GM12875 (cell line): ENCODE data around the gene PPT2.
A peak's percentile ranks its signal among the peaks of the same experiment; 100 is the strongest.

Source experiments
- H3K4me3 ChIP-seq: one replicate; pipeline ENCODE4 v1.5.1; 2011; ENCODE audit warnings: low read depth, low read length, control low read depth
- TF ChIP-seq, protein P1 (sequence below): IDR thresholded peaks from 2 replicates; pipeline ENCODE4 v1.5.1; 2011; ENCODE audit warnings: low read depth, mild to moderate bottlenecking, control low read depth, inconsistent platforms, low read length, moderate library complexity, borderline replicate concordance; ENCODE audit not compliant: insufficient read depth

PPT2 gene

DNA sequence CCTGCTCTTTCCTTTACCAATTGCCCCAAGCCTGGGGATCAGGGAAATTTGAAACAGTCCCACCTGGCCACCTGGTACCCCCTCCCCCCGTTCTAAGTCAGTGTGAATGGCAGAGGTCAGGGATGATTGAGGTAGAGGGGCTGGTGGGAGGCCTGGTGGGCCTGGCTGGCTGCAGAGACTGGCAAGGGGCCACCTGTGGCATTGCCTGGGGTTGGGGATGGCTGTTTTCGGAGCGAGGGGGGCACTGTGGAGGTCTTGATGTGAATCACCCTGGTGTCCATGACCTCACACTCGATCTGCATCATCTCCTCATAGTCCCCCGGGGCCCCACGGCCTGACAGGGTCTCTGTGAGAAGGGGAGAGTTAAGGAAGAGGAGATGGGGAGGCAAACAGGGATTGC lies 38.3 kb upstream of the PPT2 start:
- no peak overlapping the region for H3K4me3 ChIP-seq
- TF ChIP-seq, protein P1, sequence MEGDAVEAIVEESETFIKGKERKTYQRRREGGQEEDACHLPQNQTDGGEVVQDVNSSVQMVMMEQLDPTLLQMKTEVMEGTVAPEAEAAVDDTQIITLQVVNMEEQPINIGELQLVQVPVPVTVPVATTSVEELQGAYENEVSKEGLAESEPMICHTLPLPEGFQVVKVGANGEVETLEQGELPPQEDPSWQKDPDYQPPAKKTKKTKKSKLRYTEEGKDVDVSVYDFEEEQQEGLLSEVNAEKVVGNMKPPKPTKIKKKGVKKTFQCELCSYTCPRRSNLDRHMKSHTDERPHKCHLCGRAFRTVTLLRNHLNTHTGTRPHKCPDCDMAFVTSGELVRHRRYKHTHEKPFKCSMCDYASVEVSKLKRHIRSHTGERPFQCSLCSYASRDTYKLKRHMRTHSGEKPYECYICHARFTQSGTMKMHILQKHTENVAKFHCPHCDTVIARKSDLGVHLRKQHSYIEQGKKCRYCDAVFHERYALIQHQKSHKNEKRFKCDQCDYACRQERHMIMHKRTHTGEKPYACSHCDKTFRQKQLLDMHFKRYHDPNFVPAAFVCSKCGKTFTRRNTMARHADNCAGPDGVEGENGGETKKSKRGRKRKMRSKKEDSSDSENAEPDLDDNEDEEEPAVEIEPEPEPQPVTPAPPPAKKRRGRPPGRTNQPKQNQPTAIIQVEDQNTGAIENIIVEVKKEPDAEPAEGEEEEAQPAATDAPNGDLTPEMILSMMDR: no peak

DNA sequence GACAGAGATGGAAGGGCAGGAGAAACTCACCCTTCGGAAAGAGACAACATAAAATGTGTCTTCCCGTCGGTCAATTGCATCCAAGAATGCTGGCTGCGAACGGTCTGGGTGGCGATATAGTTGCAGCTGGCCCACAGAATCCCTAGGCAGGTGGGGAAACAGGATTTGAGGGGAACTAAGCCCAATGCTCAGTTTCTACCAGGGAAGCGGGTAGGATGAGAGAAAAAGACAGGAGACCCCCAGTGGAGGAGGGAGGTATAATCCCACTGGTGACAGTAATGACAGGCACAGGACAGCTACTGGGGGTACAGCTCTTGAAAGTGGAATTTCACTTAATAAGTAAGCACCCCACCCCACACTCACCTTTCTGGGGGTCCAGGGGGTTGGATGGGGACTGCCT lies 37.3 kb upstream of the PPT2 start:
- TF ChIP-seq, protein P1: peak; percentile 40; the same call in 1 of the 2 replicates
- H3K4me3 ChIP-seq: no peak overlapping the region

DNA sequence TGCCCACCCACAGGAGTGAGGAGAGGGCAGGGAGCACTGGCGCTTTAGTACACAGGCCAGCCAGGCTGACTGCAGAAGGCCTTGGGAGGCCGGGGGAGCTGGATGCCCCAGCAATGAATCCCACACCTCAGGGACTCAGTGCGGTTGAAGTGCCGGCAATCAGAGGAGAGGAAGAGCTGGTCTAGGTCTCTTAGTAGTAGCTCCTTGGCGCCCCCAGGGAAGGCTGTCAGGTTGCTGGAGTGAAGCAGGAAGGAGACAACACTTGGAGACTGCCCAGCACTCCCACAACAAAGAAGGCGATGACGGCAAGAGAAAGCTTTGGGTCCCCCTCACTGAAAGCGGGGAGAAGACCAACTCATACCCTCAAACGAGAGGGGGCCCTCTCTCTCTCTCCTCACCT lies 36.5 kb upstream of the PPT2 start:
- TF ChIP-seq, protein P1: no peak
- no peak overlapping the region for H3K4me3 ChIP-seq

DNA sequence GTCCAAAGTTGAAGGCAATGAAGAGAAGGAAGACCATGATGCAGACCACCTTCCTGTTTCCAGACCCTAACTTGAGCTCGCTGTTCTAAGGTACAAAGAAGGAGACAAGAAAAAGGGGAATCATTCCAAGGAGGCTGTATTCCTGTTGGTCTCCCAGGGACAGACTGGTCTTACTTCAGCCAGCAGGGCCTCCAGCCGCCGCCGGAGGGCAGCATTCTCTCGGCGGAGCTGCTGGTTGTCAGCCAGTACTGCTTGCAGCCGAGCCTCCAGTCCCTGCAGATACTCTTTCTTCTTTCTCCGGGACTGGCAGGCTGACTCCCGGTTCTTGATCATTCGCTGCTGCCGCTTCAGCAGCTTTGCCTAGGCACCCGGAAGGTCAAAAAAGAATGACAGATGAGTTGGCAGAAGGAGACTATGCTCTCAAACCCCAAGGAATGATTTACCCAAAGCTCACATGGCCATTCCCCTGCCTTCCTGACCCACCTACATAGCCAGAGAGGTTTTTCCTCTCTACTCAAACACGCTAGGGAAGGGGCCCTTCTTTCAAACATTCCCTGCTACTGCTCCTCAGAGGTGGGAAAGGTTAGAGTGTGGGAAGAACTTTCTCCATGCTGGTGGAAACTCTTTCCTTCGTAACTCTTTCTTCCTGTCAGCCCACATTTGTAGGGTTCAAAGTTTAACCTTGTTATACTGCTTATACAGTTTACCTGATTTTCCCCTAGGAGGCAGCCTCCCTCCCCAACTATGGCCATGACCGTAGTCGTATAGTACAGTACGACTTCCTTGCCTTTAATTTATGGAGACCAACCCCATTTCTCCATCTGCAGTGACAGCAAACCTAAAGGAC lies 34.9 kb upstream of the PPT2 start:
- no peak overlapping the region for H3K4me3 ChIP-seq
- TF ChIP-seq, protein P1: peak; percentile 92

DNA sequence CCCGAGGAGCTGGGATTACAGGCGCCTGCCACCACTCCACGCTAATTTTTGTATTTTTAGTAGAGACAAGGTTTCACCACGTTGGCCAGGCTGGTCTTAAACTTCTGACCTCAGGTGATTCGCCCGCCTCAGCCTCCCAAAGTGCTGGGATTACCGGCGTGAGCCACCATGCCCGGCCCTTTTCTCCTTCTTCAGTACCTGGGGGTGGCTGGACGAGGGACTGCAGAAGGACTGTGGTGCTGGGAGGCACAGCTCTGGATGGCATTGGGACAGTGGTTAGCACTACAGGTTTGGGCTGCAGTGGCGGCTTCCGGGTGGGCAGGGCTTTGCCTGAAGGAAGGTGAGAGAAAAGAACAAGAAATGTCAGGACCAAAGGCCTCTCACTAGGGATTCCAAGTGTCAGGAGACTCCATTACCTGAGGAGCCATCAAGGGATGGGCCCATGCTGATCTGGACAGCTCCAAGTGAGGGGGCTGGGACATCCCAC lies 33.3 kb upstream of the PPT2 start:
- no peak overlapping the region for H3K4me3 ChIP-seq
- TF ChIP-seq, protein P1: no peak

DNA sequence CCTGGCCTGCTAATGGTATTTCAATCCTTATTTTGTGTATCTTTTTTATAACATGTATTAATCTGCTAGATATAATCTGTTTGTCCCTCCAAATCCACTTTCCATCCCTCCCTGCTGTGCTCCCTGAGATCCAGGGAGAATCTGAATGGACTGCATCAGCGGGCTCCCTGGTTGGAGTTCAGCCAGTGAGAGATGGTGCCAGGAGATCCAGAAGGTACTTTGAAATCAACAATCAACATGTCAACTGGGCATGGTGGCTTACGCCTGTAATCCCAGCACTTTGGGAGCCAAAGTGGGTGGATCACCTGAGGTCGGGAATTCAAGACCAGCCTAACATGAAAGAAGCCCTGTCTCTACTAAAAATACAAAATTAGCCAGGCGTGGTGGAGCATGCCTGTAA lies 30.3 kb upstream of the PPT2 start:
- TF ChIP-seq, protein P1: no peak
- H3K4me3 ChIP-seq: no peak overlapping the region

DNA sequence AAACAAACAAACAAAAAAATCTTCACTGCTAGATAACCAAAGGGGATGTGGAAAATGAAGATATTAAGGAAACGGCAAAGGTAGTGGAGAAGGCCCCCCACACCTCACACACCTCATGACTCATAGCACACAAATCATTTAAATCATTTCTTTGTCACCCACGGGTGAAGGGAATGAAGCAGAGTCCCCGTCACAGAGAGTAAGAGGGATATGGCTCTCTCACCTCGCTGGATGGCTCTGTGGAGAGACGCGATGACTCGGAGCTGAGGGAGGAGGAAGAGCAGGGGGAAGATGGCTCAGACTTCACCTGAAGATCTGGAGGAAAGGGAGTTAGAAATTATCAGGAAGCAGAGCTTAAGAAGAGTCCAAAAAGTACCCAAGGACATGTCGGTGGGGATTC lies 27.1 kb upstream of the PPT2 start:
- TF ChIP-seq, protein P1: no peak
- H3K4me3 ChIP-seq: no peak overlapping the region
